ENCODE results near the gene SCN10A.

SCN10A gene

DNA sequence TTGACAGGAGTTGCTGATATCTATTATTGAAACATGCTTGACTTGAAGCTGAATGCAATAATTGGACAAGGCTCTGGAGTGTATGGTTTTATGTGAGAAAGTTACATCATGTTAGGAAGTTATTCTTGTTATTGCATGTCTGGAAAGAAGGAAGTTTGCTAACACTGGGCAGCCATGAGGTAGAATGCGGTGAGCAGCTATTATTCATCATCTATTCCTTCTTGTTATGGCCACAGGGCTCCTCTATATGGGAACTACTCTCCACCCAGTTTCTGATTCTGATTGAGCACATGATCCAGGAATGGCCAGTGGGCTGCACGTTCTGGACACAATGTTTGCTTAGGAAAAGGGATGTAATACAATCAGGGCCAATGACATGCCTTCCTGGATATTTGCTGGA, 128.7 kb downstream of the SCN10A start:
- TF ChIP-seq, protein P1, sequence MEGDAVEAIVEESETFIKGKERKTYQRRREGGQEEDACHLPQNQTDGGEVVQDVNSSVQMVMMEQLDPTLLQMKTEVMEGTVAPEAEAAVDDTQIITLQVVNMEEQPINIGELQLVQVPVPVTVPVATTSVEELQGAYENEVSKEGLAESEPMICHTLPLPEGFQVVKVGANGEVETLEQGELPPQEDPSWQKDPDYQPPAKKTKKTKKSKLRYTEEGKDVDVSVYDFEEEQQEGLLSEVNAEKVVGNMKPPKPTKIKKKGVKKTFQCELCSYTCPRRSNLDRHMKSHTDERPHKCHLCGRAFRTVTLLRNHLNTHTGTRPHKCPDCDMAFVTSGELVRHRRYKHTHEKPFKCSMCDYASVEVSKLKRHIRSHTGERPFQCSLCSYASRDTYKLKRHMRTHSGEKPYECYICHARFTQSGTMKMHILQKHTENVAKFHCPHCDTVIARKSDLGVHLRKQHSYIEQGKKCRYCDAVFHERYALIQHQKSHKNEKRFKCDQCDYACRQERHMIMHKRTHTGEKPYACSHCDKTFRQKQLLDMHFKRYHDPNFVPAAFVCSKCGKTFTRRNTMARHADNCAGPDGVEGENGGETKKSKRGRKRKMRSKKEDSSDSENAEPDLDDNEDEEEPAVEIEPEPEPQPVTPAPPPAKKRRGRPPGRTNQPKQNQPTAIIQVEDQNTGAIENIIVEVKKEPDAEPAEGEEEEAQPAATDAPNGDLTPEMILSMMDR (IDR thresholded peaks at IDR 0.05; ENCODE audit: insufficient read depth, low read length, poor library complexity, severe bottlenecking) = no peak
- TF ChIP-seq EZH2phosphoT487 (conservative IDR thresholded peaks at IDR 0.05; ENCODE audit: low read length) = no peak
- no peak overlapping the region for H3K4me3 ChIP-seq (ENCODE audit: insufficient read depth, low read length, poor library complexity, severe bottlenecking)
- no peak overlapping the region for H3K9ac ChIP-seq (ENCODE audit: low read length)
- H3K9me2 ChIP-seq (replicated peaks; ENCODE audit: insufficient read depth, low read length) = no peaks in the 10 kb centered on the region
- H3K27ac ChIP-seq (ENCODE audit: low read depth, low read length) = no peak overlapping the region
- no peak overlapping the region for H2AFZ ChIP-seq (ENCODE audit: low read depth, low read length, severe bottlenecking)
- H3K79me2 ChIP-seq (ENCODE audit: insufficient read depth, low read length) = no peaks in the 10 kb centered on the region
- no peak overlapping the region for H3K4me2 ChIP-seq (ENCODE audit: low read depth, low read length, poor library complexity, severe bottlenecking)
- H3K36me3 ChIP-seq (ENCODE audit: low read length) = no peaks in the 10 kb centered on the region
- no peaks in the 10 kb centered on the region for H4K20me1 ChIP-seq (ENCODE audit: low read depth, low read length)
- no peaks in the 10 kb centered on the region for H3F3A ChIP-seq (ENCODE audit: insufficient read depth)
- H3K9me3 ChIP-seq (ENCODE audit: insufficient read depth, low read length) = no peaks in the 10 kb centered on the region
- H3K27me3 ChIP-seq (ENCODE audit: low read length) = no peaks in the 10 kb centered on the region

DNA sequence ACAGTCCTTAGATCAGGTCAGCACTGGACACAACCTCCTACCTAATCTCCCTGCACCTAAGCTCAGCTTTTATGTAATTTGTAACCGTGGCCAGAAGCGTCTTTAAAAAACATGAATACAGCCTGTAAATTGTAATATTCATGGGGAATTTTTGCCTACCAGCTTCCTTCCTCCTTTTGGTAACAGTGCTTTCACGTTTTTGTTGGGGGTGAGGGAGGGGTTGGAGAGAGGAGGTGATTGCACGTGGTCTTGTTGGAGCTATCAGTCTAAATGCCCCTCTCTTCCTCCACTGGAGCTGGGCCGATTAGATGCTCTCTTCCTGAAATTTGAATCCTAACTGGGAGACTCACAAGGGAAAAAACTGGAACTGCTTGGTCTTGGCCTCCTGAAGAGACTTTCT, 131.5 kb downstream of the SCN10A start:
- no peaks in the 10 kb centered on the region for H3K9me3 ChIP-seq (ENCODE audit: insufficient read depth, low read length)
- H3K27me3 ChIP-seq (ENCODE audit: low read length) = no peaks in the 10 kb centered on the region
- H3K9ac ChIP-seq (ENCODE audit: low read length) = no peak overlapping the region
- H3K9me2 ChIP-seq (replicated peaks; ENCODE audit: insufficient read depth, low read length) = no peaks in the 10 kb centered on the region
- H3K4me3 ChIP-seq (ENCODE audit: insufficient read depth, low read length, poor library complexity, severe bottlenecking) = no peak overlapping the region
- H3K36me3 ChIP-seq (ENCODE audit: low read length) = no peaks in the 10 kb centered on the region
- no peak overlapping the region for H3K4me2 ChIP-seq (ENCODE audit: low read depth, low read length, poor library complexity, severe bottlenecking)
- no peaks in the 10 kb centered on the region for H3F3A ChIP-seq (ENCODE audit: insufficient read depth)
- no peak overlapping the region for H3K27ac ChIP-seq (ENCODE audit: low read depth, low read length)
- no peak for TF ChIP-seq EZH2phosphoT487 (conservative IDR thresholded peaks at IDR 0.05; ENCODE audit: low read length)
- TF ChIP-seq, protein P1 (IDR thresholded peaks at IDR 0.05; ENCODE audit: insufficient read depth, low read length, poor library complexity, severe bottlenecking) = no peak
- no peaks in the 10 kb centered on the region for H3K79me2 ChIP-seq (ENCODE audit: insufficient read depth, low read length)
- H2AFZ ChIP-seq (ENCODE audit: low read depth, low read length, severe bottlenecking) = no peak overlapping the region
- no peaks in the 10 kb centered on the region for H4K20me1 ChIP-seq (ENCODE audit: low read depth, low read length)

DNA sequence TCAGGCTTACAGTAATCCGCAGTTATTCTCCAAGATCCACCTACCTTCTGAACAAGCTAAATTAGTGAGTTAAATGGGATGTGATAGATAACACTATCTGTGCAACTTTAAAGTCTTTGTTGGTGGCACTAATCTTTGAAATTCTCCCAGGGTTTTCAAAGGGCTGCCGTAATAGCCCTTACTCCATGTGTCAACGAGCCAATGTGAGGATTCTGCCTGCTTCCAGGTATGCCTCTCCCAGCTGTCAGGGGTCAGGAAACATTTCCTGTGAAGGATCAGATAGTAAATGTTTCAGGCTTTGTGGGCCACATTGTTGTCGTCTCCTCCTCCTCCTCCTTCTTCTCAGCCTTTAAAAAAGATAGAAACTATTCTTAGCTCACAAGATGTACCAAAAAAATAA, 146.3 kb downstream of the SCN10A start:
- H4K20me1 ChIP-seq (ENCODE audit: low read depth, low read length) = no peaks in the 10 kb centered on the region
- H3K79me2 ChIP-seq (ENCODE audit: insufficient read depth, low read length) = no peaks in the 10 kb centered on the region

More for the DNA sequence above, 146.3 kb downstream of the SCN10A start:
- Histone ChIP-seq H3F3A (ENCODE audit: insufficient read depth) (no peaks in the 10 kb centered on the region), H3K9me3 (ENCODE audit: insufficient read depth, low read length) (no peaks in the 10 kb centered on the region), H3K4me2 (ENCODE audit: low read depth, low read length, poor library complexity, severe bottlenecking) (no peak overlapping the region), H3K27me3 (ENCODE audit: low read length) (no peaks in the 10 kb centered on the region), H3K9ac (ENCODE audit: low read length) (no peak overlapping the region), H3K27ac (ENCODE audit: low read depth, low read length) (no peak overlapping the region), H2AFZ (ENCODE audit: low read depth, low read length, severe bottlenecking) (no peak overlapping the region), H3K9me2 (replicated peaks; ENCODE audit: insufficient read depth, low read length) (no peaks in the 10 kb centered on the region), H3K4me3 (ENCODE audit: insufficient read depth, low read length, poor library complexity, severe bottlenecking) (no peak overlapping the region), H3K36me3 (ENCODE audit: low read length) (no peaks in the 10 kb centered on the region)
- TF ChIP-seq, protein P1 (IDR thresholded peaks at IDR 0.05; ENCODE audit: insufficient read depth, low read length, poor library complexity, severe bottlenecking) = no peak
- TF ChIP-seq EZH2phosphoT487 (conservative IDR thresholded peaks at IDR 0.05; ENCODE audit: low read length) = no peak
